HCT116 (cell line): Measurements from ENCODE around the gene ZGPAT. TPM values are rescaled to one million over a fixed set of nuclear protein-coding genes. Genes with fewer than 3 reads are reported as not detected.
A peak's percentile ranks its signal among the peaks of the same experiment; 100 is the strongest.

Experiments
- ATAC-seq: fragments of 200-7000 bp; cut with Tn5 transposase; 2 replicates; pipeline ENCODE4 v1.9.1; 2020; ENCODE audit warnings: mild to moderate bottlenecking, moderate library complexity
- BruUV-seq: library from RNA; stranded (reverse); fragments of 400-500 nt; replicated peaks from 2 replicates; lab custom pipeline; 2021; lab: Mats Ljungman, UMichigan
- CTCF ChIA-PET: fragments of 300-600 bp; sonication (Branson Sonifier 250); formaldehyde crosslinking; loops from one replicate; lab custom pipeline; 2021; ENCODE audit warnings: antibody characterized with exemption; lab: Charles Lee
- POLR2A ChIA-PET: fragments of 300-600, 350-600 bp; sonication (Branson Sonifier 250); formaldehyde crosslinking; loops from one replicate; lab custom pipeline; 2021; ENCODE audit warnings: antibody characterized with exemption; lab: Charles Lee
- RAD21 ChIA-PET, 2 experiments: fragments of 300-600 bp; sonication (Branson Sonifier 250); formaldehyde crosslinking; loops; one replicate each; lab custom pipeline; 2023; ENCODE audit warnings: low total read pairs in 2 of 2; ENCODE audit not compliant: uncharacterized antibody in 2 of 2, unreplicated experiment in 2 of 2, low non-redundant PET in 1 of 2; lab: Charles Lee
- DNase-seq: peaks from one replicate; pipeline ENCODE4 v3.0.0-alpha.2; 2010; ENCODE audit warnings: low read depth, low spot score
- H2AFZ ChIP-seq: fragments of 200-600 bp; shearing (Covaris generic), sonication (generic); 2 replicates; pipeline ENCODE4 v1.6.1; 2017; ENCODE audit warnings: low read depth, mixed run types, mixed read lengths, antibody characterized with exemption, low read length; ENCODE audit not compliant: poor library complexity, severe bottlenecking
- H3K27ac ChIP-seq: 2 replicates; pipeline ENCODE4 v1.5.1; 2012; ENCODE audit warnings: low read depth, low read length
- H3K27me3 ChIP-seq: fragments of 200-600 bp; sonication (generic); 2 replicates; pipeline ENCODE4 v1.6.1; 2016; ENCODE audit warnings: mixed run types, low read length, mixed read lengths; ENCODE audit not compliant: insufficient read depth
- H3K36me3 ChIP-seq, 2 experiments: fragments of 200-500 bp in 1 of 2; fragments of 200-600 bp in 1 of 2; sonication (Bioruptor generic) in 1 of 2; sonication (generic) in 1 of 2; 2 replicates each; pipeline versions ENCODE4 v1.5.1 to v1.6.1; 2014 to 2016; ENCODE audit warnings: low read length in 2 of 2, inconsistent platforms in 1 of 2, mixed read lengths in 1 of 2, mixed run types in 1 of 2; ENCODE audit not compliant: insufficient read depth in 2 of 2, control insufficient read depth in 1 of 2
- H3K4me1 ChIP-seq, 2 experiments: fragments of 200-600 bp in 1 of 2; sonication (generic) in 1 of 2; 2 replicates each; pipeline versions ENCODE4 v1.5.1 to v1.6.1; 2012 to 2017; ENCODE audit warnings: low read length in 2 of 2, inconsistent platforms in 1 of 2, mild to moderate bottlenecking in 1 of 2, mixed read lengths in 1 of 2, mixed run types in 1 of 2, moderate library complexity in 1 of 2; ENCODE audit not compliant: insufficient read depth in 2 of 2, control insufficient read depth in 1 of 2
- H3K4me2 ChIP-seq: fragments of 200-600 bp; sonication (generic); 2 replicates; pipeline ENCODE4 v1.6.1; 2017; ENCODE audit warnings: mixed run types, low read length, mixed read lengths
- H3K4me3 ChIP-seq, 2 experiments: fragments of 200-600 bp in 1 of 2; sonication (generic) in 1 of 2; replicated peaks in 1 of 2; 2 replicates each; pipeline ENCODE4 v1.5.1; 2011 to 2016; ENCODE audit warnings: low read length in 2 of 2, control low read depth in 1 of 2, low read depth in 1 of 2, mild to moderate bottlenecking in 1 of 2, mixed read lengths in 1 of 2, mixed run types in 1 of 2
- H3K79me2 ChIP-seq: fragments of 200-600 bp; sonication (generic); 2 replicates; pipeline ENCODE4 v1.6.1; 2017; ENCODE audit warnings: mild to moderate bottlenecking, mixed run types, low read length, moderate library complexity, mixed read lengths; ENCODE audit not compliant: insufficient read depth
- H3K9ac ChIP-seq: fragments of 200-600 bp; sonication (generic); 2 replicates; pipeline ENCODE4 v1.6.1; 2016; ENCODE audit warnings: low read length, mixed read lengths
- H3K9me2 ChIP-seq: fragments of 200-600 bp; sonication (generic), shearing (Covaris generic); 2 replicates; pipeline ENCODE4 v1.6.1; 2017; ENCODE audit warnings: mixed run types, mild to moderate bottlenecking, moderate library complexity; ENCODE audit not compliant: insufficient read depth
- H3K9me3 ChIP-seq, 2 experiments: fragments of 200-500 bp in 1 of 2; fragments of 200-600 bp in 1 of 2; sonication (Bioruptor generic) in 1 of 2; sonication (generic) in 1 of 2; 2 replicates each; pipeline ENCODE4 v1.6.1; 2014 to 2017; ENCODE audit warnings: low read length in 2 of 2, mixed read lengths in 2 of 2, inconsistent platforms in 1 of 2, low read depth in 1 of 2, mild to moderate bottlenecking in 1 of 2, mixed run types in 1 of 2, moderate library complexity in 1 of 2; ENCODE audit not compliant: control insufficient read depth in 1 of 2, insufficient read depth in 1 of 2
- H4K20me1 ChIP-seq: fragments of 200-600 bp; sonication (generic), shearing (Covaris generic); 2 replicates; pipeline ENCODE4 v1.6.1; 2017; ENCODE audit warnings: mixed run types, mild to moderate bottlenecking, moderate library complexity; ENCODE audit not compliant: insufficient read depth
- EGR1 ChIP-seq: IDR thresholded peaks from 2 replicates; pipeline ENCODE4 v1.6.1; 2012; ENCODE audit warnings: low read depth
- ELF1 ChIP-seq: IDR thresholded peaks from 2 replicates; pipeline ENCODE4 v1.6.1; 2012; ENCODE audit warnings: low read depth, borderline replicate concordance
- EZH2 ChIP-seq: fragments of 200-600 bp; sonication (generic); IDR thresholded peaks from 2 replicates; pipeline ENCODE4 v1.6.1; 2017; ENCODE audit warnings: antibody characterized with exemption, mixed run types
- EZH2phosphoT487 ChIP-seq: fragments of 200-600 bp; IDR thresholded peaks from 2 replicates; pipeline ENCODE4 v1.6.1; 2018; ENCODE audit warnings: antibody characterized with exemption, borderline replicate concordance
- FOSL1 ChIP-seq: IDR thresholded peaks from 2 replicates; pipeline ENCODE4 v1.6.1; 2012; ENCODE audit warnings: low read depth
- JUND ChIP-seq: IDR thresholded peaks from 2 replicates; pipeline ENCODE4 v1.6.1; 2012
- YY1 ChIP-seq: IDR thresholded peaks from 2 replicates; pipeline ENCODE4 v1.6.1; 2011; ENCODE audit warnings: low read length, low read depth, moderate library complexity, mild to moderate bottlenecking; ENCODE audit not compliant: insufficient replicate concordance; ENCODE audit errors: extremely low read depth
- intact Hi-C: fragments of 100-400 bp; cut with micrococcal nuclease; formaldehyde crosslinking; loops from 2 replicates; pipeline ENCODE4 v1.10.0; 2022
- total RNA-seq: library from RNA; stranded (reverse); gene quantifications from one replicate; pipeline ENCODE4 v1.2.1, GENCODE V29; 2021; ENCODE audit not compliant: unreplicated experiment
- TF ChIP-seq, protein P1 (sequence below): IDR thresholded peaks from 2 replicates; pipeline ENCODE4 v1.6.1; 2012
- TF ChIP-seq, protein P2 (sequence below), 3 experiments: fragments of 200-600 bp in 1 of 3; sonication (generic) in 1 of 3; IDR thresholded peaks in 2 of 3; conservative IDR thresholded peaks in 1 of 3; 2 replicates each; pipeline ENCODE4 v1.5.1; 2012 to 2017; ENCODE audit warnings: low read depth in 2 of 3, low read length in 2 of 3, antibody characterized with exemption in 1 of 3, borderline replicate concordance in 1 of 3, control low read depth in 1 of 3, mild to moderate bottlenecking in 1 of 3, mixed read lengths in 1 of 3, mixed run types in 1 of 3, moderate library complexity in 1 of 3; ENCODE audit not compliant: insufficient read depth in 1 of 3
- TF ChIP-seq, protein P3 (sequence below): IDR thresholded peaks from 2 replicates; pipeline ENCODE4 v1.6.1; 2012; ENCODE audit warnings: low read depth
- TF ChIP-seq, protein P4 (sequence below): IDR thresholded peaks from 2 replicates; pipeline ENCODE4 v1.6.1; 2011; ENCODE audit warnings: mild to moderate bottlenecking, low read length, moderate library complexity; ENCODE audit not compliant: insufficient replicate concordance; ENCODE audit errors: extremely low read depth
- TF ChIP-seq, protein P5 (sequence below): IDR thresholded peaks from 2 replicates; pipeline ENCODE4 v1.6.1; 2012

The ZGPAT gene
- total RNA-seq, 1 experiment from 2014 or later: 30.6 TPM

DNA sequence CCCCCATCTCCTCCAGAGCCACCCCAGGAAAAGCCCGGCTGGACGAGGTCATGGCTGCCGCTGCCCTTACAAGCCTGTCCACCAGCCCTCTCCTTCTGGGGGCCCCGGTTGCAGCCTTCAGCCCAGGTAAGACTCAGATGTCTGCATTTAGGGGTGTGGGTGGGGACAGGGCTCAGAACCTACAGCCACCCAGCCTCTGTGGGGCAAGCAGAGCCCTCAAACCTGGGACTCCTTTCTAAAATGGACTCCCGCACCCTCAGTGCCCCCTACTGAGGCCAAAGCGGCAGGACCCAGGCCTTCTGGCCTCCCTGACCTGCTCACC lies 33.5 kb downstream of the ZGPAT start:
- no peak for DNase-seq
- POLR2A ChIA-PET: interaction anchor here (1.6 to 1.7 kb wide), 2 partner anchors 33 to 124 kb away, joined by 6 to 12 read pairs; partner anchors contain the start of genes ARFRP1, TPD52L2 and ZGPAT

More for the DNA sequence above, 33.5 kb downstream of the ZGPAT start:
- Histone ChIP-seq H3K4me1 (peaks cover 17 to 40% of the 10 kb centered on the region in 2 experiments; a peak in 3 of 4 replicates), H3K4me2 (peak overlapping the region; percentile 78), H3K9ac (peak overlapping the region; percentile 89), H3K36me3 (peaks cover 3 to 23% of the 10 kb centered on the region in 2 experiments; a peak in 2 of 4 replicates), H3K79me2 (peaks cover 18% of the 10 kb centered on the region), H3K4me3 (peak overlapping the region; percentile 76 to 85), H2AFZ (no peak overlapping the region)
- BruUV-seq: no TSS peak
- TF ChIP-seq YY1: no peak
- TF ChIP-seq, protein P1, sequence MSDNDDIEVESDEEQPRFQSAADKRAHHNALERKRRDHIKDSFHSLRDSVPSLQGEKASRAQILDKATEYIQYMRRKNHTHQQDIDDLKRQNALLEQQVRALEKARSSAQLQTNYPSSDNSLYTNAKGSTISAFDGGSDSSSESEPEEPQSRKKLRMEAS: no peak; the same call in 1 of the 2 replicates
- TF ChIP-seq EZH2: no peak
- no peak for TF ChIP-seq JUND
- no peak for TF ChIP-seq ELF1
- TF ChIP-seq FOSL1: no peak
- TF ChIP-seq EGR1: no peak
- TF ChIP-seq, protein P2, sequence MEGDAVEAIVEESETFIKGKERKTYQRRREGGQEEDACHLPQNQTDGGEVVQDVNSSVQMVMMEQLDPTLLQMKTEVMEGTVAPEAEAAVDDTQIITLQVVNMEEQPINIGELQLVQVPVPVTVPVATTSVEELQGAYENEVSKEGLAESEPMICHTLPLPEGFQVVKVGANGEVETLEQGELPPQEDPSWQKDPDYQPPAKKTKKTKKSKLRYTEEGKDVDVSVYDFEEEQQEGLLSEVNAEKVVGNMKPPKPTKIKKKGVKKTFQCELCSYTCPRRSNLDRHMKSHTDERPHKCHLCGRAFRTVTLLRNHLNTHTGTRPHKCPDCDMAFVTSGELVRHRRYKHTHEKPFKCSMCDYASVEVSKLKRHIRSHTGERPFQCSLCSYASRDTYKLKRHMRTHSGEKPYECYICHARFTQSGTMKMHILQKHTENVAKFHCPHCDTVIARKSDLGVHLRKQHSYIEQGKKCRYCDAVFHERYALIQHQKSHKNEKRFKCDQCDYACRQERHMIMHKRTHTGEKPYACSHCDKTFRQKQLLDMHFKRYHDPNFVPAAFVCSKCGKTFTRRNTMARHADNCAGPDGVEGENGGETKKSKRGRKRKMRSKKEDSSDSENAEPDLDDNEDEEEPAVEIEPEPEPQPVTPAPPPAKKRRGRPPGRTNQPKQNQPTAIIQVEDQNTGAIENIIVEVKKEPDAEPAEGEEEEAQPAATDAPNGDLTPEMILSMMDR (IDR thresholded peaks at IDR 0.05 in 2 of 3, conservative IDR thresholded peaks at IDR 0.05 in 1 of 3; ENCODE audit: borderline replicate concordance in 1 of 3, insufficient read depth in 1 of 3, low read depth in 2 of 3, low read length in 2 of 3): no peak
- TF ChIP-seq, protein P3, sequence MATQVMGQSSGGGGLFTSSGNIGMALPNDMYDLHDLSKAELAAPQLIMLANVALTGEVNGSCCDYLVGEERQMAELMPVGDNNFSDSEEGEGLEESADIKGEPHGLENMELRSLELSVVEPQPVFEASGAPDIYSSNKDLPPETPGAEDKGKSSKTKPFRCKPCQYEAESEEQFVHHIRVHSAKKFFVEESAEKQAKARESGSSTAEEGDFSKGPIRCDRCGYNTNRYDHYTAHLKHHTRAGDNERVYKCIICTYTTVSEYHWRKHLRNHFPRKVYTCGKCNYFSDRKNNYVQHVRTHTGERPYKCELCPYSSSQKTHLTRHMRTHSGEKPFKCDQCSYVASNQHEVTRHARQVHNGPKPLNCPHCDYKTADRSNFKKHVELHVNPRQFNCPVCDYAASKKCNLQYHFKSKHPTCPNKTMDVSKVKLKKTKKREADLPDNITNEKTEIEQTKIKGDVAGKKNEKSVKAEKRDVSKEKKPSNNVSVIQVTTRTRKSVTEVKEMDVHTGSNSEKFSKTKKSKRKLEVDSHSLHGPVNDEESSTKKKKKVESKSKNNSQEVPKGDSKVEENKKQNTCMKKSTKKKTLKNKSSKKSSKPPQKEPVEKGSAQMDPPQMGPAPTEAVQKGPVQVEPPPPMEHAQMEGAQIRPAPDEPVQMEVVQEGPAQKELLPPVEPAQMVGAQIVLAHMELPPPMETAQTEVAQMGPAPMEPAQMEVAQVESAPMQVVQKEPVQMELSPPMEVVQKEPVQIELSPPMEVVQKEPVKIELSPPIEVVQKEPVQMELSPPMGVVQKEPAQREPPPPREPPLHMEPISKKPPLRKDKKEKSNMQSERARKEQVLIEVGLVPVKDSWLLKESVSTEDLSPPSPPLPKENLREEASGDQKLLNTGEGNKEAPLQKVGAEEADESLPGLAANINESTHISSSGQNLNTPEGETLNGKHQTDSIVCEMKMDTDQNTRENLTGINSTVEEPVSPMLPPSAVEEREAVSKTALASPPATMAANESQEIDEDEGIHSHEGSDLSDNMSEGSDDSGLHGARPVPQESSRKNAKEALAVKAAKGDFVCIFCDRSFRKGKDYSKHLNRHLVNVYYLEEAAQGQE: no peak
- TF ChIP-seq, protein P4, sequence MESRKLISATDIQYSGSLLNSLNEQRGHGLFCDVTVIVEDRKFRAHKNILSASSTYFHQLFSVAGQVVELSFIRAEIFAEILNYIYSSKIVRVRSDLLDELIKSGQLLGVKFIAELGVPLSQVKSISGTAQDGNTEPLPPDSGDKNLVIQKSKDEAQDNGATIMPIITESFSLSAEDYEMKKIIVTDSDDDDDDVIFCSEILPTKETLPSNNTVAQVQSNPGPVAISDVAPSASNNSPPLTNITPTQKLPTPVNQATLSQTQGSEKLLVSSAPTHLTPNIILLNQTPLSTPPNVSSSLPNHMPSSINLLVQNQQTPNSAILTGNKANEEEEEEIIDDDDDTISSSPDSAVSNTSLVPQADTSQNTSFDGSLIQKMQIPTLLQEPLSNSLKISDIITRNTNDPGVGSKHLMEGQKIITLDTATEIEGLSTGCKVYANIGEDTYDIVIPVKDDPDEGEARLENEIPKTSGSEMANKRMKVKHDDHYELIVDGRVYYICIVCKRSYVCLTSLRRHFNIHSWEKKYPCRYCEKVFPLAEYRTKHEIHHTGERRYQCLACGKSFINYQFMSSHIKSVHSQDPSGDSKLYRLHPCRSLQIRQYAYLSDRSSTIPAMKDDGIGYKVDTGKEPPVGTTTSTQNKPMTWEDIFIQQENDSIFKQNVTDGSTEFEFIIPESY: no peak
- no peak for TF ChIP-seq EZH2phosphoT487
- TF ChIP-seq, protein P5, sequence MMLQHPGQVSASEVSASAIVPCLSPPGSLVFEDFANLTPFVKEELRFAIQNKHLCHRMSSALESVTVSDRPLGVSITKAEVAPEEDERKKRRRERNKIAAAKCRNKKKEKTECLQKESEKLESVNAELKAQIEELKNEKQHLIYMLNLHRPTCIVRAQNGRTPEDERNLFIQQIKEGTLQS: no peak
- TF ChIP-seq, all 23 proteins: peak for 0
- no peaks in the 10 kb centered on the region for H3K9me2 ChIP-seq
- intact Hi-C loops: no loop called here
- H3K9me3 ChIP-seq: no peaks in the 10 kb centered on the region
- RAD21 ChIA-PET: no interaction called here
- no peak for ATAC-seq
- H3K27me3 ChIP-seq: no peaks in the 10 kb centered on the region
- CTCF ChIA-PET: interaction anchor here (1.1 to 1.6 kb wide), 3 partner anchors 34 to 239 kb away, joined by 3 to 5 read pairs (median 4); partner anchors contain the start of genes ARFRP1, PRPF6, TPD52L2 and ZGPAT
- H4K20me1 ChIP-seq: no peaks in the 10 kb centered on the region
- H3K27ac ChIP-seq: peak overlapping the region; percentile 96
